Liver (tissue), 9 donors: ENCODE data around the gene SUSD4. TPM values are rescaled to one million over a fixed set of nuclear protein-coding genes. Genes with fewer than 3 reads are reported as not detected.

Experiments
- DNase-seq: peaks from one replicate; pipeline ENCODE4 v3.0.0-alpha.2; 2017; ENCODE audit warnings: low spot score
- H3K27ac ChIP-seq, 2 donors: one replicate each; pipeline ENCODE4 v1.7.0; 2013; ENCODE audit warnings: inconsistent platforms in 2 of 2, low read length in 2 of 2, control low read depth in 1 of 2, low read depth in 1 of 2, mild to moderate bottlenecking in 1 of 2
- H3K27me3 ChIP-seq, 4 donors: one replicate each; pipeline versions ENCODE4 v1.6.1 to v1.7.0; 2013; ENCODE audit warnings: low read length in 3 of 4, inconsistent platforms in 1 of 4, mild to moderate bottlenecking in 1 of 4, moderate library complexity in 1 of 4; ENCODE audit not compliant: control insufficient read depth in 4 of 4, insufficient read depth in 4 of 4
- H3K36me3 ChIP-seq, 4 donors: one replicate each; pipeline versions ENCODE4 v1.6.1 to v1.7.0; 2013; ENCODE audit warnings: low read length in 3 of 4, mild to moderate bottlenecking in 3 of 4, low read depth in 1 of 4, moderate library complexity in 1 of 4; ENCODE audit not compliant: control insufficient read depth in 4 of 4, insufficient read depth in 3 of 4
- H3K4me1 ChIP-seq, 4 donors: one replicate each; pipeline versions ENCODE4 v1.6.1 to v1.7.0; 2013; ENCODE audit warnings: low read length in 3 of 4, mild to moderate bottlenecking in 3 of 4, moderate library complexity in 1 of 4; ENCODE audit not compliant: control insufficient read depth in 4 of 4, insufficient read depth in 4 of 4
- H3K4me3 ChIP-seq, 3 donors: one replicate each; pipeline versions ENCODE4 v1.6.1 to v1.7.0; 2013; ENCODE audit warnings: low read length in 3 of 3, control low read depth in 1 of 3, low read depth in 1 of 3, mild to moderate bottlenecking in 1 of 3
- H3K9ac ChIP-seq, 2 donors: one replicate each; pipeline ENCODE4 v1.7.0; 2013; ENCODE audit warnings: low read length in 2 of 2, mild to moderate bottlenecking in 2 of 2, moderate library complexity in 2 of 2, control low read depth in 1 of 2, low read depth in 1 of 2
- H3K9me3 ChIP-seq, 4 donors: one replicate each; pipeline versions ENCODE4 v1.6.1 to v1.7.0; 2013; ENCODE audit warnings: low read length in 3 of 4; ENCODE audit not compliant: control insufficient read depth in 4 of 4
- CTCF ChIP-seq: fragments of 150-350 bp; IDR thresholded peaks from 2 replicates; pipeline ENCODE4 v1.5.1; 2017; ENCODE audit warnings: improper control_type of control experiment, low read depth, low read length; ENCODE audit not compliant: missing input control
- FOXA1 ChIP-seq: IDR thresholded peaks from 2 replicates; pipeline ENCODE4 v1.6.1; 2016; ENCODE audit warnings: antibody characterized with exemption
- FOXA2 ChIP-seq: IDR thresholded peaks from 2 replicates; pipeline ENCODE4 v1.6.1; 2016; ENCODE audit warnings: antibody characterized with exemption
- HNF4G ChIP-seq: IDR thresholded peaks from 2 replicates; pipeline ENCODE4 v1.6.1; 2016; ENCODE audit warnings: antibody characterized with exemption
- JUND ChIP-seq, 2 donors: IDR thresholded peaks; 2 replicates each; pipeline ENCODE4 v1.6.1; 2016; ENCODE audit warnings: antibody characterized with exemption in 2 of 2
- NR2F2 ChIP-seq: IDR thresholded peaks from 2 replicates; pipeline ENCODE4 v1.6.1; 2016; ENCODE audit warnings: antibody characterized with exemption
- REST ChIP-seq: IDR thresholded peaks from 2 replicates; pipeline ENCODE4 v1.6.1; 2016; ENCODE audit warnings: antibody characterized with exemption, mild to moderate bottlenecking
- TAF1 ChIP-seq: conservative IDR thresholded peaks from 2 replicates; pipeline ENCODE4 v1.6.1; 2016; ENCODE audit warnings: antibody characterized with exemption, mild to moderate bottlenecking
- YY1 ChIP-seq: IDR thresholded peaks from 2 replicates; pipeline ENCODE4 v1.6.1; 2016; ENCODE audit warnings: antibody characterized with exemption, mild to moderate bottlenecking
- ZBTB33 ChIP-seq: IDR thresholded peaks from 2 replicates; pipeline ENCODE4 v1.6.1; 2016; ENCODE audit warnings: antibody characterized with exemption
- WGBS: extraction: QIAGEN DNeasy Blood & Tissue Kit; methylation state at CpG from one replicate; pipeline ENCODE4 v1.1.7; 2013; 5-methylcytosine and 5-hydroxymethylcytosine counted together
- polyA plus RNA-seq, 2 donors: library from polyadenylated mRNA; stranded (reverse) in 1 of 2; unstranded in 1 of 2; fragments of 200-250 nt in 1 of 2; fragments of >200 nt in 1 of 2; fragmentation: Nextera tagmentation in 1 of 2; extraction: Ambion mirVana in 1 of 2; gene quantifications; one replicate each; pipeline versions ENCODE4 v1.2.1 to v1.2.3, GENCODE V29; 2013 to 2015
- total RNA-seq, 2 donors: library from RNA; depleted of rRNA; stranded (reverse); fragments of >200 nt; gene quantifications; one replicate each; pipeline ENCODE4 v1.2.3, GENCODE V29; 2014
- donor health status: healthy.
- donor health status: healthy.
- donor health status: healthy.
- donor health status: healthy.
- donor health status: healthy.

SUSD4 gene
- total and polyA plus RNA-seq, 4 donors, result 1.1 to 3.8 (median 1.8) TPM

GRCh38 chr1:223349241-223349640, 14.7 kb downstream of the SUSD4 start:
- peaks cover 3 to 10% (median 6%) of the 10 kb centered on the region in 4 donors for H3K4me1 ChIP-seq
- H3K27ac ChIP-seq, result no peak overlapping the region
- H3K9ac ChIP-seq, result no peak overlapping the region
- WGBS, result 93% methylated on average over 3 of the region's 3 CpGs
- DNase-seq, result no peak
- H3K36me3 ChIP-seq, result no peaks in the 10 kb centered on the region
- no peaks in the 10 kb centered on the region for H3K27me3 ChIP-seq
- H3K9me3 ChIP-seq, result no peaks in the 10 kb centered on the region
- no peak overlapping the region for H3K4me3 ChIP-seq
- no peak for TF ChIP-seq ZBTB33

GRCh38 chr1:223348439-223348838, 15.5 kb downstream of the SUSD4 start:
- Histone ChIP-seq H3K4me3 (no peak overlapping the region), H3K9me3 (no peaks in the 10 kb centered on the region), H3K27me3 (no peaks in the 10 kb centered on the region), H3K9ac (no peak overlapping the region), H3K36me3 (no peaks in the 10 kb centered on the region), H3K27ac (no peak overlapping the region), H3K4me1 (peaks cover 0 to 2% (median 0%) of the 10 kb centered on the region in 4 donors)
- DNase-seq, result no peak
- TF ChIP-seq YY1 (no peak), FOXA2 (no peak), JUND (IDR thresholded peaks at IDR 0.05) (no peak), NR2F2 (no peak), CTCF (no peak), HNF4G (no peak), REST (no peak), FOXA1 (no peak), TAF1 (no peak)
- WGBS, result 92% methylated on average over 2 of the region's 2 CpGs

- H3K27me3 ChIP-seq, result no peaks in the 10 kb centered on the region
- no peak for DNase-seq
- no peak overlapping the region for H3K27ac ChIP-seq
- no peak overlapping the region for H3K4me3 ChIP-seq
- H3K4me1 ChIP-seq, result no peaks in the 10 kb centered on the region
- TF ChIP-seq HNF4G, result no peak
- H3K36me3 ChIP-seq, result no peaks in the 10 kb centered on the region
- no peak overlapping the region for H3K9ac ChIP-seq
- WGBS, result 94% methylated on average over 4 of the region's 4 CpGs
- H3K9me3 ChIP-seq, result no peaks in the 10 kb centered on the region
These were observed 16.4 kb downstream of the SUSD4 start for GRCh38 chr1:223347583-223347982.
